Tibial nerve (tissue), 4 donors: ENCODE measurements around the gene TRABD2B. TPM values are rescaled to one million over a fixed set of nuclear protein-coding genes. Genes with fewer than 3 reads are reported as not detected.
A peak's percentile ranks its signal among the peaks of the same experiment; 100 is the strongest.

Experiments used
- DNase-seq, 2 donors: peaks; one replicate each; pipeline ENCODE4 v3.0.0-alpha.2; 2019; ENCODE audit warnings: low spot score in 2 of 2
- H3K27ac ChIP-seq, 4 donors: fragments of 200-600 bp; sonication (generic) in 3 of 4; one replicate each; pipeline ENCODE4 v1.5.1; 2017 to 2019; ENCODE audit warnings: mild to moderate bottlenecking in 1 of 4
- H3K27me3 ChIP-seq, 2 donors: fragments of 200-600 bp; sonication (generic) in 1 of 2; one replicate each; pipeline versions ENCODE4 v1.5.1 to v1.6.0; 2017 to 2019
- H3K36me3 ChIP-seq, 3 donors: fragments of 200-600 bp; sonication (generic); one replicate each; pipeline ENCODE4 v1.5.1; 2018 to 2019
- H3K4me1 ChIP-seq, 4 donors: fragments of 200-600 bp; sonication (generic) in 3 of 4; one replicate each; pipeline ENCODE4 v1.5.1; 2017 to 2019
- H3K4me3 ChIP-seq, 4 donors: fragments of 200-600 bp; sonication (generic) in 3 of 4; one replicate each; pipeline ENCODE4 v1.5.1; 2017 to 2019; ENCODE audit warnings: mild to moderate bottlenecking in 1 of 4, moderate library complexity in 1 of 4
- H3K9me3 ChIP-seq, 4 donors: fragments of 200-600 bp; sonication (generic) in 3 of 4; one replicate each; pipeline ENCODE4 v1.5.1; 2017 to 2019
- EP300 ChIP-seq, 2 donors: sonication (generic); formaldehyde crosslinking; IDR thresholded peaks; one replicate each; pipeline ENCODE4 v1.6.1; 2017; ENCODE audit warnings: antibody characterized with exemption in 2 of 2, mild to moderate bottlenecking in 1 of 2
- POLR2A ChIP-seq, 2 donors: fragments of 450-650 bp; IDR thresholded peaks; one replicate each; pipeline ENCODE4 v1.6.1; 2017; ENCODE audit warnings: antibody characterized with exemption in 2 of 2, mild to moderate bottlenecking in 2 of 2, moderate library complexity in 2 of 2
- WGBS, 2 donors: methylation state at CpG; one replicate each; pipeline ENCODE4 v1.1.5; 2018; 5-methylcytosine and 5-hydroxymethylcytosine counted together
- total RNA-seq, 4 donors: library from RNA; depleted of rRNA; stranded (reverse); fragments of >200 nt; gene quantifications; one replicate each; pipeline ENCODE4 v1.1.0, GENCODE V29; 2016
- TF ChIP-seq, protein P1 (sequence below), 5 experiments: fragments of 200-600 bp in 3 of 5; fragments of 450-650 bp in 2 of 5; sonication (generic) in 3 of 5; IDR thresholded peaks; one replicate each; pipeline ENCODE4 v1.5.1; 2016 to 2019; ENCODE audit warnings: antibody characterized with exemption in 5 of 5, mild to moderate bottlenecking in 3 of 5, moderate library complexity in 2 of 5

TRABD2B gene
- total RNA-seq, 4 donors from 2014 or later = 1.3 to 4.1 (median 2.3) TPM

DNA sequence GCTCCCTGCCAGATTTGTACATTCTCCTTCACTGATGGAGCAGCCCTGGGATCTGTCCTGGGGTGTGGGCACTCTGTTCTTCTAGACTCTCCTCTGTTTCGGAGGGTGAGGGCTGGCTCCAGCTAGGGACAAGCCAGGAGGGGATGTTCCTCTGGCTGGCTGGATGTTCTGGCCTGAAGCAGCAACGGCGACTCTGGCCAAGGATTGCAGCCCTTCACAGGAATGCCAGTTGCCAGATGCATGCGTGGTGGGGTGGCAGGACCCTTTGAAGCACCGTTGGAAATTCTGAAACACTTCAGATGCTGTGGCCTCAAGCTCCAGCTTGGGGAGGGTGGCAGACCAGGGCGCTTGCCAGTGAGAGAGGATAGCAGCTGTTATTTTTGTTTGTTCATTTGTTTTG is 210.9 kb downstream of the TRABD2B start:
- Histone ChIP-seq H3K4me3 (no peak overlapping the region), H3K36me3 (peaks cover 0 to 5% (median 0%) of the 10 kb centered on the region in 3 donors), H3K27ac (peak overlapping the region in 2 of 4 donors; percentile 35 to 50), H3K9me3 (no peaks in the 10 kb centered on the region), H3K27me3 (no peaks in the 10 kb centered on the region), H3K4me1 (peaks cover 0 to 43% (median 23%) of the 10 kb centered on the region in 4 donors)
- no peak for DNase-seq
- 60 to 72% methylated on average over 6 of the region's 6 CpGs for WGBS, 2 donors
- TF ChIP-seq EP300 (IDR thresholded peaks at IDR 0.05) (no peak), POLR2A (IDR thresholded peaks at IDR 0.05) (no peak)
- TF ChIP-seq, protein P1, sequence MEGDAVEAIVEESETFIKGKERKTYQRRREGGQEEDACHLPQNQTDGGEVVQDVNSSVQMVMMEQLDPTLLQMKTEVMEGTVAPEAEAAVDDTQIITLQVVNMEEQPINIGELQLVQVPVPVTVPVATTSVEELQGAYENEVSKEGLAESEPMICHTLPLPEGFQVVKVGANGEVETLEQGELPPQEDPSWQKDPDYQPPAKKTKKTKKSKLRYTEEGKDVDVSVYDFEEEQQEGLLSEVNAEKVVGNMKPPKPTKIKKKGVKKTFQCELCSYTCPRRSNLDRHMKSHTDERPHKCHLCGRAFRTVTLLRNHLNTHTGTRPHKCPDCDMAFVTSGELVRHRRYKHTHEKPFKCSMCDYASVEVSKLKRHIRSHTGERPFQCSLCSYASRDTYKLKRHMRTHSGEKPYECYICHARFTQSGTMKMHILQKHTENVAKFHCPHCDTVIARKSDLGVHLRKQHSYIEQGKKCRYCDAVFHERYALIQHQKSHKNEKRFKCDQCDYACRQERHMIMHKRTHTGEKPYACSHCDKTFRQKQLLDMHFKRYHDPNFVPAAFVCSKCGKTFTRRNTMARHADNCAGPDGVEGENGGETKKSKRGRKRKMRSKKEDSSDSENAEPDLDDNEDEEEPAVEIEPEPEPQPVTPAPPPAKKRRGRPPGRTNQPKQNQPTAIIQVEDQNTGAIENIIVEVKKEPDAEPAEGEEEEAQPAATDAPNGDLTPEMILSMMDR (IDR thresholded peaks at IDR 0.05) = no peak

DNA sequence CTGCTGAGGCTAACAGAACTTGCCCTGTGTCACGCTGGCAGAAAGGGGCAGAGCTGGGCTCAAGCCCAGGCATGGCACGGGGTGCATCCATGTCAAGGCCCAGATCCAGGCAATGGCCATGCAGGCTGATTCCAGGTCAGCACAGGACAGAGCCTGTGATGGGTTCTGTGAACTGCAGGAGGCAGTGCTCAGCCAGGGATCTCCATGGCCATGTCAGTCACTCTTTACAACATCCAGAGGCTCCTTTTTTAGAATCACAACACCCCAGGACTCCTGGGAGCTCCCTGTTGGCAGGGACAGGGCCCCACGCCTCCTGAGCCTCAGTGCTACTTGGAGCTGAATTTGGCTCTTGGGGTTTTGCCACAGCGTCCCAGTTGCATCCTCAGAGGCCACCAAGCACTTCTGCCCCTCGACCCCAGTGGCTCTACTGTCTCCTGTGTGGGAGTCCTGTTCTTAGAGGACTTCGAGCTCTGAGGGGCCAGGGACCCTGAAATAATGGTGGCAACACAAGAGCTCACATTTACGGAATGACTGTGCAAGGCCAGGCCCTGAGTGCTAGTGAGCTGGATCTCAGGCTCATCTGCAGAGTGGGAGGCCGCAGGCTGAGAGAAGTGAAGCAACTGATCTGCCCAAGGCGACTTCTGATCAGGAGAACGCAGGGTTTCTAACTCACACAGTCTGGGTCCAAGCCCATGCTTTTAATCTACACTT is 211.5 kb downstream of the TRABD2B start:
- TF ChIP-seq EP300 (IDR thresholded peaks at IDR 0.05) (peak in 1 of 2 donors; percentile 16), POLR2A (IDR thresholded peaks at IDR 0.05) (no peak)
- TF ChIP-seq, protein P1 (IDR thresholded peaks at IDR 0.05) = peak in 4 of 5 experiments; percentile 28 to 51 (median 46)
- Histone ChIP-seq H3K9me3 (no peaks in the 10 kb centered on the region), H3K4me1 (peaks cover 0 to 49% (median 25%) of the 10 kb centered on the region in 4 donors), H3K27ac (peak overlapping the region in 2 of 4 donors; percentile 35 to 50), H3K27me3 (no peaks in the 10 kb centered on the region), H3K36me3 (peaks cover 0 to 5% (median 0%) of the 10 kb centered on the region in 3 donors), H3K4me3 (no peak overlapping the region)
- peak in 1 of 2 donors; percentile 23 for DNase-seq
- 70 to 72% methylated on average over 8 to 9 of the region's 10 CpGs for WGBS, 2 donors

DNA sequence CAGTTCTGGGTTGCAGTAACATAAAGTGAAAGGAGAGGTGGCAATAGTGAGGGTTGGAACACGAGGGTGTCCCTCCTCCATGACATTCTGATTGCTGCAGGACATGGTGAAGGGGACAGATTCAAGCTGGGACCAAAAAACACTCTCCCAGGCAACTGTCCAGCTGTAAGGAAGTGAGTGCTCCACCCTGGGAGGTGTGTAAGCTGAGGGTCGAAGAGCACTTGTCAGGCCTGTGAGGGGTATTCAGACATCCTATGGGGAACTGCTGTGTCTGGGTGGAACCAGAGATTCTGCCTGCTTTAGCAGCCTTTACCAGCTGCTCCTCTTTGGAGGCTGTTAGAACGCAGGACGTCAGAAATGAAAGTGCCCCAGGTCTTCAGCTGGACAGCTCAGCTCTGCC is 212.1 kb downstream of the TRABD2B start:
- H3K27me3 ChIP-seq = no peaks in the 10 kb centered on the region
- no peak for DNase-seq
- 59 to 81% methylated on average over 4 of the region's 4 CpGs for WGBS, 2 donors
- peak overlapping the region in 1 of 4 donors; percentile 3 for H3K27ac ChIP-seq
- TF ChIP-seq POLR2A (IDR thresholded peaks at IDR 0.05) (no peak), EP300 (IDR thresholded peaks at IDR 0.05) (no peak)
- TF ChIP-seq, protein P1 (IDR thresholded peaks at IDR 0.05) = no peak
- no peaks in the 10 kb centered on the region for H3K9me3 ChIP-seq
- H3K4me3 ChIP-seq = no peak overlapping the region
- peaks cover 0 to 55% (median 25%) of the 10 kb centered on the region in 4 donors for H3K4me1 ChIP-seq
- peaks cover 0 to 5% (median 0%) of the 10 kb centered on the region in 3 donors for H3K36me3 ChIP-seq

- no peaks in the 10 kb centered on the region for H3K27me3 ChIP-seq
- 83 to 85% methylated on average over 6 of the region's 6 CpGs for WGBS, 2 donors
- TF ChIP-seq EP300 (IDR thresholded peaks at IDR 0.05) (no peak), POLR2A (IDR thresholded peaks at IDR 0.05) (no peak)
- TF ChIP-seq, protein P1 (IDR thresholded peaks at IDR 0.05) = no peak
- no peak for DNase-seq
- peaks cover 0 to 56% (median 25%) of the 10 kb centered on the region in 4 donors for H3K4me1 ChIP-seq
- no peak overlapping the region for H3K4me3 ChIP-seq
- no peaks in the 10 kb centered on the region for H3K9me3 ChIP-seq
- peak overlapping the region in 1 of 4 donors; percentile 3 for H3K27ac ChIP-seq
- H3K36me3 ChIP-seq = peaks cover 0 to 5% (median 0%) of the 10 kb centered on the region in 3 donors
Measured at GRCh38 chr1:47784497-47784822, 212.7 kb downstream of the TRABD2B start.
